Stimulated activated CD4-positive, alpha-beta T cell treated with anti-CD3 and anti-CD28 coated beads, Interleukin-12 subunit alpha, Interleukin-12 subunit beta, amount 100 ng/mL, for 4 hours (primary cell): Measurements from ENCODE around the gene PARL.

Source experiments
- DNase-seq: peaks from one replicate; pipeline ENCODE4 v3.0.0-alpha.2; 2020

The PARL gene, protein sequence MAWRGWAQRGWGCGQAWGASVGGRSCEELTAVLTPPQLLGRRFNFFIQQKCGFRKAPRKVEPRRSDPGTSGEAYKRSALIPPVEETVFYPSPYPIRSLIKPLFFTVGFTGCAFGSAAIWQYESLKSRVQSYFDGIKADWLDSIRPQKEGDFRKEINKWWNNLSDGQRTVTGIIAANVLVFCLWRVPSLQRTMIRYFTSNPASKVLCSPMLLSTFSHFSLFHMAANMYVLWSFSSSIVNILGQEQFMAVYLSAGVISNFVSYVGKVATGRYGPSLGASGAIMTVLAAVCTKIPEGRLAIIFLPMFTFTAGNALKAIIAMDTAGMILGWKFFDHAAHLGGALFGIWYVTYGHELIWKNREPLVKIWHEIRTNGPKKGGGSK

DNA sequence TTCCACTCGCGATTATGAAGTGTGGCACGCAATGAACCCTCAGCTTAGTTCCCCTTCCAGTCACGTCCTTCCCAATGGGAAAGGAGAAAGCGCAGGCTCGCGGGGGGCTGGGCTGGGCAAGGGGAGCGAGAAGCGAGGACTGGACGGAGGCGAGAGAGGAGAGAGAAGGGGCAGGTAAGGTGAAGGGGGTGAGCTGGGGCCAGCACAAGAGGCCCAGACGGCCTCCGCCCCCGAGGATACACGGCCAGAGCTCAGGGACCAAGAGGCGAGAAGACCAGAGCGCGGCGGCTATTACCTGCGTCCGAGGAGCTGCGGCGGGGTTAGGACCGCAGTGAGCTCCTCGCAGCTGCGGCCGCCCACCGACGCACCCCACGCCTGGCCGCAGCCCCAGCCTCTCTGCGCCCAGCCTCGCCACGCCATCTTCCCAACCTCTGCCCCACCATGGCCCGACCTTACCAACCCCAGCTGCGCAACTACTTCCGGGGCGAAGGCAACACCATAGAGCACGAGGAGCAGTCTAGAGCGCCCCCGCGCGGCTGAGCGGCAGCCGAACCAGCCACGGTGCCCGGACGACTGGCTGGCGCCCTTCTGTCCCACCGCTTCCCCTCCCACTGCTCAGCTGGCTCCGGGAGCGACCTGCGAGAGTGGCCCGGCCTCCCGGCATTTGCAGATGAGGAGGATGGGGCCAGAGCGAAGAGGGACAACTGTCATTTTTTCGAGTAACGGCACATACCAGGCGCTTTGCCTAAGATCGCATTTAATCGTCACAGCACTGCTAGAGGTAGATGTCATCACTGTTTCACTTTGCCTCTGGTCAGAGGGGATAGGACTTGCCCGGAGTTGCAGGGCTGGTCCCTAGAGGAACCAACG is at the start of gene PARL:
Gene PARL, minus strand, starts transcription at position 454 of the 870 bp plus-strand sequence. Its CDS starts 34 bp downstream, at position 420.
- DNase-seq, result peak; percentile 97

DNA sequence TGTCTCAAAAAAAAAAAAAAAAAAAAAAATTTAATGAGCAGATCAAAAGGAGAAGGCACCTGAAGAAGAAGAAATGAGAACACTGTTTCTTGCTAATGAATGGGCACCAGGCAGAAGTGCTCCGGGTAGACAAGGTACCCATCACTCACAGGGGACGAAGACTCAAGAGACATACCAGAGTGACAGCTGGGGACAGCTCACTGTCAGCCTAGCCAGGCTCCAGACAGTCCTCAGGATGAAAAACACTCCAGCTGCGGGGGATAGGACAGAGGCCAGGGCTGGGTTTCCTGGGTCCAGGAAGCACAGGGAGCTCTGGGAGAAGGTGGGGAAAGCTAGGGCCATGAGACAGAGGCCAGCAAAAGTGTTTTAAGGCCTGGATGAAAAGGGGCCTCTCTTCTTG is 48.5 kb upstream of the PARL start:
- no peak for DNase-seq

DNA sequence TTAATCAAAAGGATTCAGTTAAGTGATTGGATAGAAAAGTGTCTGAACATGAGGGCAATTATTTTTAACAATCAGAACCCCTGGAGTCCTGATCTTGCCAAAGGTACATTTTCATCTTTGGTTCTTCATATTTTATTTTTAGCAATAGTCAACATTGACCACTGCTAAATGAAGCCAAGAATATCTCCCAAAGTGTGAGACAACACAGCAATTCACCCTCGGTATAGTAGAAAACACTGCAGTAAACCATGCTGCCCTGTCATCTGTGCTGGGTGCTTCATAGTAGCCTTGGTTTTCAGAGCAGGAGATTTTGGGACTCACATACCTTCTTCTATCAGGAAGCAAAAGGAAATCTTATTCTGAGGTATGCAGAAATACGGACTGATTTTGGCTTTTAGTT is 47.2 kb upstream of the PARL start:
- no peak for DNase-seq

DNA sequence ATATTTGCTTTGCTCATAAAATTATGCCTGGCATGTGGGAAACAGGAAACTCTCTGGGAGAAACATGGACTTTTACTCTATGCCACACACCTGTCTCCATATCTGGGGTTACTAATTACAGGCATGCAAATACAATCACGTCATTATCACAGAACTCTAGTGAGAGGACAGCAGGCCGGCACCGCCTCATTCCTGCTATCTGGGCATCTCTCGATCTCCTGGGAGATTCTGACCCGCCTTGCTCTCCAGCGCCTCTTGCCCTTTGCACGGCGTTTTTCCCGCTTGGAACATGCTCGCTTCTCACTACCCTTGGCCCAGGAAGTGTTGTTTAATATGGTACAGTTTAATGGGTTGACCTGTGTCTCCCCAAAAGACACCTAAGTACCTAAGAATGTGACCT is 45.4 kb upstream of the PARL start:
- DNase-seq, result no peak

DNA sequence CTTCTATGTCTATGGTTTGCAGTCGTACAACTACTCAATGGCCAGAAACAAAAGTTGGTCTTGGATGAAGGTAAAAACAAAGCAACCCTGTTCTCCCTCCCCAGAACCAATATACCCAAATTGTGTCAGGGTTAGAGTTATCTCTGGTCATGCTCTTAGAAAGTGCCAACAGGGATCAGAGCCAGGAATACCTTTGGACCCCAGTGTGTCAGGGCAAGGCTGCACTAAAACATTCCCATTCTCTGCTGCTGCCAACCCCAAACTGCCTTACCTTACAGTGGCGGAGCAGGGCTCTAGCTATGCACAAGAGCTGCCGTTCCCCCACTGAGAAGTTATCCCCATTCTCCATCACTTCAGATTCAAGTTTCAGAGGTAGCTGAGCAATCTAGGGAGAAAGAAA is 42.4 kb upstream of the PARL start:
- no peak for DNase-seq

DNA sequence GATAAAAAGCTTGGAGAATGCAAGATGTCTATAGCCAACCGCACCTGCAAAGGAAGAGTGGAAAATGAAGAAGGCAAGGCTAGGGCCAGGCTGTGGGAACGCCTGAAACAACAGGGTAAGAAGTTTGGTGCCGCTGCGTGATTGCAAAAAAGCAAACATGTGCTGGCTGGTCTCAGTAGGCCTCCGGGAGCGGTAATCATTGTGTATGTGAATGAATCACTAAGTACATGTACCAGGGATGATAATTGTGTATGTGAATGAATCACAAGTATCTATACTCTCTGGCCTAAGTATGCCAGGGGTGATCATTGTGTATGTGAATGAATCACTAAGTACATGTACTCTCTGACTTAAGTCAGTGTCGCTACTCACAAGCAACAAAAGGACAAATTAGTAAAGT is 40.3 kb upstream of the PARL start:
- DNase-seq, result no peak

DNA sequence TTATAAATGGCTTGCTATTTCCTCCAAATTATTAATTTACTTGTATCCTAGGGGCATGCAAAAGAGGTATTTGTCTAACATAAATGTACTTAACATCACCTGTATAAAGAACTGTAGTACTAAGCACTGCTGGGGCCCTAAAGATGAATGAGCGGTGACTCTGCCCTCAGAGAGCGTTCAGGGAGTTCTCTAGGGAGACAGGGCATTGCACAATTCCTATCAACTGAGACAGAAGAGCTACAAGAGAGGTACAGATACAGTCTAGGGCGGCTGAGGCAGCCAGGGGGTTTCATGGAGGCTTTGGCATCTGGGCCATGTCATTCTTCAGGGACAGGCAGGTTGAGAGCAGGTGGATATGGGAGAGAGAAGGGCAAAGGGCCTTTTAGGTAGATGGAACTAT is 39.9 kb upstream of the PARL start:
- DNase-seq, result no peak

DNA sequence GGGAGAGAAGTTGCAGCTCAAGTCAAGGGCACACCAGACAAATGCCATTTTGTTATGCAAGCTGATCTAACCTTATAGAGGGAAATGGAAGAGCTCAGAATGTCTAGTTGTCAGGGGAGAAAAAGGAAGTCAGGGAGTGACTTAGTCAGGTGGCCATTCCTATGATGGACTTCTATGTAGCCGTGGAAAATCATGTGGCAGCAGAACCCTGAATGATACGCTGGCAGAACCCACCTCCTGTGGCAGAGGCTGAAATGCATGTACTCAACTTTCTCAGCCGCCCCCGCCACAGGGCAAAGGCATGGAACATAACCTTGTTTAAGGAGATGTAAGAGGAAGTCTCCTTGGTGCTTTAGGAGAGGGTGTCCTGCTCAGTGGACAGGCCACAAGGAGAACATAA is 37.7 kb upstream of the PARL start:
- DNase-seq, result no peak

DNA sequence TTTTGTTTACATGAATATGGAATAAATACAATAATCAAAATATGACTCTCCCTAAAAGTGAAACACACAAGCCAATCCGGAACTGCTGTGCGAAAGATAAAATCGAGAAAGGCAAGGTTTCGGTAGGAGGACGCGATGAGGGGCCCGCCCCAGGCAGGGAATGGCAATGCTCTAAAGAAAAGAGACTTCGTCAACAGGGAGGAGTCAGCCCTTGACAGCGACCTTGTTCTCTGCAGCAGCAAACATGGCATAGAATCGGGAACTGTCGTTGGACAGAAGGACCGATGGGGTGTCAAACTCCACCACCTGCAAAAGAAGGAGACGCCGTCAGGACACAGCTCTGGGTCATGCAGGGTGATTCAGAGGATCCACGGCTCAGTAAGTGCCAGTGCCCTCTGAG is 36.4 kb upstream of the PARL start:
- DNase-seq, result no peak

DNA sequence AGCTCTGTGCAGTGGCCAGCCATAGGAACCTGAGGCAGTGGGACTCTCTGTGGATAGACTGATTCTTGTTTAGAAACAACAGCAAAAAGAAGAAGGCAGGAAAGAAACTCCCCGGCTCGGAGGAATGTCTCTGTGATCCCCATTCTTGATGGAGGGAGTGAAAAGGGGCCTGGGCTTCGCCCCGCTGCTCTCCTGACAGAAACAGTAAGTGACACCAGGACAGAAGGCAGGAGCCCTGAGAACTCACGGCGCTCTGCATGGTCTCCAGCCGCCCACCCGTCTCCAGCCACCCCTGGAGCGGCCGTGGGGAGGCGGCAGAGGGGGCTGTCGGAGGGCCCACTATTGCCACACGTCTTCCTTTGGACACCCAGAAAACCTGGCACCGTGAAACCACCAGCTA is 35.7 kb upstream of the PARL start:
- no peak for DNase-seq

DNA sequence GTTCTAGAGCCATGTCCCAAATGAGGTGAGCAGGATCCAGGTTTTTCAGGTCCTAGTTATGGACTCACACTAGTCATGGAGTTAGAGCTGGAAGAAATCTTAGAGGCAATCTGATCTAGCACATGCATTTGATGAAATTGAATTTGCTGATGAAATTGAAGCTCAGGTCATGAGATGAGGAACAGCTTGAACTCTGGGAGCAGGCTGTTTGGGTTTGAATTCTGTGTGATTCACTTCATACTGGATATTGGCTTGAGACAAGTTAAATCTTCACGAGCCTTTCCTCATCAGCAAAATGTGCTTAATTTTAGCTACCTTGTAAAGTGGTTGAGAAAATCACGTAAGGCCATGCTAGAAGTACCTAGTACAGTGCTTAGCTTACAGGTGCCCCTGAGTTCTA is 33.5 kb upstream of the PARL start:
- no peak for DNase-seq

DNA sequence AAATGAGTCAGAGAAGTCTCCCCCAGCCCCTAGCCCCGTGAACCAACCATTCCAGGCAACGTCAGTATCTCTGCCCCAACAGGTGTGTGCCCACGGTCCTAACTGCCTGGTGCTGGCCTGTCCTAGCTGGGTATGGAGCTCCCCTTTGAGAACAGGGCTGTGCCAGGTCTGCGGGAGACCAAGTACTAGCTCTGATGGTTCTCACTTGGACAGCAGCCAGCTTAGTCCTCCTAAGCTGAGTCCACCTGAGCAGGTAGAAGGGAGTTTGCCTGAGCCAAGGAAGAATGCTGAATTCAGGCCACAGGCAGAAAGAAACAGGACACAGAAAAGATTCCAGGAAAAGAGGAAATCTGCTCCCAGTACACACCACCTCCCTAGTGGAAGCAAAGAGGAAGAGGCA is 33.1 kb upstream of the PARL start:
- no peak for DNase-seq

DNA sequence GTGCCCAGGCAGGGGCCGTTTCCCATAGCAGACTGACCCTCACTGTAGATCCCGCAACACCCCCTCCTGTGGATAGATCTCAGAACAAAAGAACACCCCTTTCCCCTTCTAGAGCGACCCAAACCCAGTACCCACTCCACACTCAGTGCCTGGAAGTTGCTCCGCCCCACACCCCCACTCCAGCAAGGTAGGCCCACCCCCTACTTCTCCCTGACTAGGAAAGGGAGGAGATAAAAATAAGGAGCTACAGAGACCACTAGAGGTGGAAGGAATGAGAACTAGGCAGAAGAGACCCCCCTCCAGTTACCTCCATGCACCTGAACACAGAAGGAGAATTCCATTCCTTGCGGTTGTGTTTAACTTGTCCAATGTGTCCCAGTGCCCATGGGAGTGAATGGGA is 30.2 kb upstream of the PARL start:
- no peak for DNase-seq

DNA sequence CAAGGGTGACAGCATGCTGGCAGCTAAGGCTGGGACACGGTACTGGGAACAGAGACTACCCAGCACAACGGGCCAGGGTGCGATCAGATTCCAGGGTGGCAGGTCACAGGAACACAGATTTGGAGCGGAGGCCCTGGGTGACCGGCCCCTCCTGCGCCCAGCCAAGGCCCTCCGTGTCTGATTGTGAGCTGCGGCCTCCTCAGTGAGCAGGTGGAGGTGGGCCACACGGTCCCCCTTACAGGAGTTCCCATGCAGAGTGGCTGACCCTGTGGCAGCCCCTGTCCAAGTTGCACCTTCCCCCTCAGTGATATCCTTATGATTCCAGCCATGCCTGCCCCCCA is 28.9 kb upstream of the PARL start:
- DNase-seq, result no peak

DNA sequence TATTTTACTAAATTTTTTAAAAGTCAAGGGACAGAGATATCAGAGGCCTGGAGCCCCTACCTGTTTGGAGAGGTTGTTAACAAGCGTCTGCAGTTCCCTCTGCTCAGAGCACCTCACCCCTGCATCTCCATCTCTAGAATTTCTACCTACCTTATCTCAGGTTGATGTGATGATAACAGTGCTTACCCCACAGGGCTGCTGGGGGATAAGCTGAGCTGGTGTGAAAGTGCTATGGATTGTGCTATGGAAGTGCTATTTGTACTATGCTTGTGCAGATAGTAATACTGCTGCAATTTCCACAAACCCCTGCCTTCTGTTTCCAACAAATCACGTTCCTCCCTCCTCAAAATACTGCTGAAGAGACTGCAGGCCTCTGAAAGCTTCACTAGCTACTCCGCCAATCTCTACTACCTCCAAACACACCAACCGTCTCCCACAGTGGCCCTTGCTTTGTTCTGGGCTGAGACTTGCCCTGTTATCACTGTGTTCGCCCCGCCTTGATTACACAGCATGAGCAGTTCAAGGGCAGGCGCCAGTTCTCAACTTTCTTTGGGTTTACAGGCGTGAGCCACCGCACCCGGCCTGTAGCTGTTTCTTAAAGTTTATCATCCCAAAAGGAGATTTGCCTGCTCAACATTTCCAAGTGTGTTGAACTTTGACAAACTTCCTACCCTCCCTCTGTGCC is 28.4 kb upstream of the PARL start:
- no peak for DNase-seq

DNA sequence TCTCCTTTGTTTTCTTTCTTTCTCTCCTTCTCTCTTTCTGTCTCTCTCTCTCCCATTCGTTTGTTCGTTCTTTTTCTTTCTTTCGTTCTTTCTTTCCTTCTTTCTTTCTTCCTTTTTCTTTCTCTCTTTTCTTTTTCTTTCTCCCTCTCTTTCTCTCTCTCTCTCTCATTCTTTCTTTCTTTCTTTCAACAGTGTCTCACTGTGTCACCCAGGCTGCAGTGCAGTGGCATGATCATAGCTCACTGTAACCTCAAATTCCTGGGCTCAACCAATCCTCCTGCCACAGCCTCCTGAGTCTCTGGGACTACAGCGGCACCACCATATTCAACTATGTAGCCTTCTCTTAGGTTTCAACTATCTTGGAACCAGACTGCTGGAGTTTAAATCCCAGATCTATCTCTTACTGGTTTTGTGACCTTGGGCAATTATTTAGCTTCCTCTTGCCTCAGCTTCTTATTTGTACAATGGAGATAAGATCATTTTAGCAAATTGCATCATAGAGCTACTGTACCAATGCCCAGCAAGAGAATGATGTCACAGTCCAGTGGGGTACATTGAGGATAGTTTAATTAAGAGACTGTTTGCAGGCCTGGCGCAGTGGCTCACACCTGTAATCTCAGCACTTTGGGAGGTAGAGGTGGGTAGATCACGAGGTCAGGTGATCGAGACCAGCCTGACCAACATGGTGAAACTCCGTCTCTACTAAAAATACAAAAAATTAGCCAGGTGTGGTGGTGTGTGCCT is 27.3 kb upstream of the PARL start:
- no peak for DNase-seq

DNA sequence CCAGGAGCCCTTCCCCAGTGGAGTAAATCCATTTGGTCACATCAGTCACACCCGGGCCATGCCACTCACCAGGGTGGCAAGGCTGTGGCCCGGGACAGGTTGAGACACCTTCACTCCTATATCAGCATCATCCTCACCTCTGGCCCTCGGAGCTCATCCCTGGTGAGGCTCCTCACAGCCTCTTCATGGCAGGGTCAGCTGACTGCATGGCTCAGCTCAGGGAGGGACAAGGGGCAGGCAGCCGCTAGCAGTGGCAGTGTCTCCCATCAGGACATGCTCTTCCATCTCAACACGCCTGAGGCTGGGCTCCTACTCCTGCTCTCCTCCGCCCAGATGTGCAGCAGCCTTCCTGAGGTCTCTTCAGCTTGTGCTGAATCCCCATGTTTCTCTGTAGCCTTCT is 26.4 kb upstream of the PARL start:
- no peak for DNase-seq

DNA sequence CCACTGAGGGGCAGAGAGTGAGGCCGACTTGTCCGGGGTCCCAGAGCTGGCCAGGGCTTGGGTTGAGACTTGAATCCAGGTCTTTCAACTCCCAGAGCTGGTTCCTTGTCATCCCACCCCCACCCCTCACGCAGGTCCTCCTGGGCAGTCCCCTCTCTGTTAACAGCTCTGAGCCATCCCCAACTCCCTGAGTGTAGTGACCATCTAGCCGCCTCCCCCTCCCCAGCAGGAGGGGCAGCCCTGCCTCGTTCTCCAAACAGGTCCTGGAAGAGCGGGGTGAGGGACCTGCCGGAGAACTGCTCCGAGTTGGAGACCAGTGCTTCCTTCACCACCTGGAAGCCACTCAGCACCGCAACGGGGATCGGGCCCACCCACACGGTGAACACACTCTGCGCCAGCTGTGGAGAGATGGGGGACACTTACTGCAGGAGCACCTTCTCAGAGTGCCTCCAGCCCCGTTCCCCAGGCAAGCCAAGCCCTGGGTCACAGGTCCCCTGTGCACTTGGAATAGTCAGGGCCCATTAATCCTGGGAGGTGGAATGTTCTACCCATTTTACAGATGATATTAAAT is 24.4 kb upstream of the PARL start:
- DNase-seq, result no peak

DNA sequence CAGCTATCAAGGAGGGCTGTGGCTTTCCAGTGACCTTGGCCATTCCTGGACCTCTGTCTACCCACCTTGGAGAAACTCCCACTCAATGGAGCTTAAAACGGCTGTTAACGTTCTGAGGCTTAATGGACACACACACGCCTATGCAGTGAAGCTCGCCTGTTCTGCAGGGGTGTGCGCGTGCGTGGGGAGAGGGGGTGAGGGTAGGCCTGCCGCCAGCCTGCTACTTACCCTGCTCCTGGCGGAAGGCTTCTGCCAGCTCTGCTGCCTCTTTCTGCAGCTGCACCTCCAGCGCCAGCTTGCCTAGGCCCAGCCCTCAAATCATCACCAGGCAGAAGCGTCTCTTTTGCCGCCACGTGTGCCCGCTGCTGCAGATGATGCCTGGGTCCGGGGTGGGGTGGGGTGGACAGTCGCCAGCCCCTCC is 23.2 kb upstream of the PARL start:
- no peak for DNase-seq

DNA sequence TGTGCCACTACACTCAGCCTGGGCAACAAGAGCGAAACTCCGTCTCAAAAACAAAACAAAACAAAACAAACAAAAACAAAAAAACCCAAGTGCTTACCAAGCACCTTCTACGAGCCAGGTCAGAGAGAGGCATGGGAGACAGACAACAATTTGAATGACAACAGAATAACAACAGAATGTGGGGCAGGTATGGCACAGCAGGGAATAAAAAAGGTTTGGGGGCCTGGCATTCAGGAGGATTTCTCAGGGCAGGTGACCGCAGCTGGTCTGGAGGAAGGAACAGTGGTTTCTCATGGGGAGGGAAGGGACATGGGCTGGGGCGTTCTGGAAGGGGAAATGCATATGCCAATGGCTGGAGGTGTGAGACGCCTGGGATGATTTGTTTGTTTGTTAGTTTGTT is 22.5 kb upstream of the PARL start:
- no peak for DNase-seq

DNA sequence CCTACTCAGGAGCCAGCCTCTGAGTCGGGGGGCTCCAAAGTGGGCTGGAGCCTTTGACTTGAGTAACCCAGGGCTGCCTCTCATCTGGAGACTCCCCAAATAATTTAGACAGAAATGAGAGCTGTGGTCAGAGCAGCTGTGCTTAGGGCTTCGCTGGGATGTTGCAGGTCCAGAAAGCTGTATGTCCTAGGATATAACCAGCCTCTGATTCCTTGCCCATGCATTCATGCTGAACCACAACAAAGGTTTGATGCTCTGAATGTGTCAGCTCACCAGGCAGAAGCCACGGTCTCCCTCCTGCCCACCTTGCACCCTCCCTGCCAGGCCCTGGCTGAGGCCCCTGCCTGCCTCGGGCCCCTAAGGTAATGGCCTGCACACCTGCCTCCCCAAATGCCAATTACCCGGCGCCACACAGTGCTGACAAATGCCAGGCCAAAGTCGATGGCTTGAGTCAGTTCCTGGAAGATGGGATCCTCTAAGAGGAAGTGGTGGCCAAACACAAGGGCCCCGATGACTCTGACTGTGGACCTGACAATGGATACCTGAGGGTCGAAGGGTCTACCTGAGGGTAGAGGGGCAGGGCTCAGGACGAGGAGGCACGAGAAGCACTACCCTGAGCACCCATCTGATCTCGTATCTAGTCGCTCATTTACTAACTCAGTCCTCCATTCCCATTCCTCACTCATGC is 21.7 kb upstream of the PARL start:
- no peak for DNase-seq
